Medulla oblongata (tissue), 1 donor: Measurements from ENCODE around the gene C15orf39.
"Not testable (repeated sequence)": the region's sequence is repeated elsewhere in the genome, so short reads cannot be mapped to it uniquely, and the experiment has no call there.

Experiments
- DNase-seq: peaks from one replicate; pipeline ENCODE4 v3.0.0-alpha.2; 2015; ENCODE audit errors: extremely low spot score

The C15orf39 gene

DNA sequence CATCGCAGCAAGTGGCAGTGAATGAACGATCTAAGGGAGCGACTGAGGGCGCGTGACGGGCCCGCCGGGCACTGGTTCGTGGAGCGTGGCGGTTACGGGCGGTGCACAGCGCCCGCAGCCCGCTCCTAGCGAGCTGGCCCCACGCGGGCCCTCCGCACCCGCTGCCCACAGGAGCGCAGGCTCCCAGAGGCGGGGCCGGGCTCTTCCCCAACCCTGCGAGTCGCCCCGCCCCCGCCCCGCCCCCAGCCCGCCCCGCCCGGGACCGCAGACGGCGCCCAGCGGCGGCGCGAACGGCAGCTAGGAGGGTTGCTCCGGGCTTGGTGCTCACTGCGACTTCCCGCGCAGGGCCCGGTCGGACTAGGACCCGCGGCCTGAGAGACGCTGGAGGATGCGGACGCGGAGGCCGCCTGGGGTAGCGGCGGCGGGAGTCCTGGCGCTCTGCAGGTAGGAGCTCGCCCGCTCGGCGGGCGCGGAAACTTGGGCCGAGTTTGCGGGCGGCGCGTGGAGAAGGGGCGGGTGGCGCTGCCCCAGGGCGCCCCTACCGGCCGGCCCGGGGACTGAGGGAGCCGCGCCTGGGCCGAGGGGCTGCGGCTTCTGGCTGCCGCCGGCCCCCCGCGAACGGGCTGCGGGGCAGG, at the start of gene C15orf39:
C15orf39 (plus strand) TSS at position 267 of the 635 bp plus-strand sequence. CDS start 4,167 bp downstream, outside the sequence.
- DNase-seq: peak; percentile 75

DNA sequence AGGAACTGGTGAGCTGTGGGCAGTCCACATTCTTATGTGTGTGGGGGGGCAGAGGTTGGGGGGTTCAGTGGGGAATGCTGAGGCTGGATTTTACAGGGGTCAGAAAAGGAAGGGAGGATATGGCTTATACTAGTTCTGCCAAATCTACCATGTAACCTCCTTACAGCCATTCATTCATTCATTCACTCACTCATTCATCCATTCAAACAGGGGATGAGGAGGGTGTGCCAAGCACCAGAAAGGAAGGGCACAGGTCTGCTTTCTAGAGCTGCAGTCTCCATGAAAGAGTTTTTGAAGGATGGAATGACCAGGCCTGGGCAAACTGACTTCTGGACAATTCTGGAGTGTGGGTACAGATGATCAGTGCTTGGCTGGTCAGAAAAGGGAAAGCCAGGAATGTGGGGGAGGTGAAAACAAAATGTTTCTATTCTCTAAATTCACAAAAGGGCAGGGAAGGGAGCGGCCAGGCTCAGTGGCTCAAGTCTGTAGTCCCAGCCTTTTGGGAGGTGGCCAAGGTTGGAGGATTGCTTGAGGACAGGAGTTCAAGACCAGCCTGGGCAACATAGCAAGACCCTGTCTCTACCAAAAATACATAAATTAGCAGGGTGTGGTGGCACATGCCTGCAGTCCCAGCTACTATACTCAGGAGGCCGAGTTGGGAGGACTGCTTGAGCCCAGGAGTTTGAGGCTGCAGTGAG, 49.2 kb upstream of the C15orf39 start:
- DNase-seq: no peak

DNA sequence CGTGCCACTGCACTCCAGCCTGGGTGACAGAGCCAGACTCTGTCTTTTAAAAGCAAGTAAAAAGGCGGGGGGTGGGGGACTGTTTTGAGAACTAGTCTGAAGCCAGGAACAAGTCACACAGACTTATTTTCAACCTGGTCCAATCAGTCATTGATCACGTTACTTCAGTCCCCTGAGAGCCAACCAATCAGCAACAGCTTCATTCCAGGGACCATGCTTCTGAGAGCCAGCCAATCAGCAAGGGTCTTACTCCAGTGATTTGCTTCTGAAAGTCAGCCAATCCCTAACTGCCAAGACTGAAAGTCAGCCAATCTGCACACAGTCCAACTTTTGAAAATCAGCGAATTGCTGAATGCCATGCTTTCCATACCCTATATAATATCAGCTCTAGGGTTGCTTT, 48.6 kb upstream of the C15orf39 start:
- DNase-seq: peak; percentile 60

DNA sequence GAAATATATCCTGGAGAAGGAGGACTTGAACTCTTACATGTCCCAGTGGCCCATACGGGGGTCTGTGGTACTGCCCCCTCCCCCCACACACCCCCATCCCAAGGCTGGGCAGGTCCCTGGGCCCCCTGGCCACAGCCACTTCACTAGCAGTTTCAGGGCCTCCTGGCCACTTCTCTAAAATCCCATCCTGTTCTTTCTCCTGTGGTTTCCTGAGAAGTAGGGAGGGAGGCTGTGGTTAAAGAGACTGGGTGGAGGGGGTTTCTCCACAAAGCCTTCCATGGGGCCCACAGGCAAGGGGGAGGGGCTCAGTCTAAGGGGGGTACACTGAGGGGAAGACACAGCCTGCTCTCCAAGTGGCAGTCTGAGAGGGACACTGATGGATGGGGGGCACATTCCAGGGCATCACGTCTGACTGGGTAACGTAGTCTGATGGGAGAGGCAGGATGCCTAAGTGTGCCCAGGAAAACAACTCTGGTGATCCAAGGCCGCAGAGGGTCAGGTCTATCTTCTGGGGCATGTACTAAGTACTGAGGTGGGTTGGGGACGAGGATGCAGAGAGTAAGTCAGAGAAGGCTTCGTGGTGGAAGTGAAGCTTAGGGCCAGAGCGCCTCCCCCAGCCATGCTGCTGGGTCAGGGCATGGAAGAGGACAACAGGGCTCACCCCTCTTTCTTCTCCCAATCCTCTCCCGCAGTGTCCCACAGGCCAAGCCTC, 48.0 kb upstream of the C15orf39 start:
- peak; percentile 33 for DNase-seq

DNA sequence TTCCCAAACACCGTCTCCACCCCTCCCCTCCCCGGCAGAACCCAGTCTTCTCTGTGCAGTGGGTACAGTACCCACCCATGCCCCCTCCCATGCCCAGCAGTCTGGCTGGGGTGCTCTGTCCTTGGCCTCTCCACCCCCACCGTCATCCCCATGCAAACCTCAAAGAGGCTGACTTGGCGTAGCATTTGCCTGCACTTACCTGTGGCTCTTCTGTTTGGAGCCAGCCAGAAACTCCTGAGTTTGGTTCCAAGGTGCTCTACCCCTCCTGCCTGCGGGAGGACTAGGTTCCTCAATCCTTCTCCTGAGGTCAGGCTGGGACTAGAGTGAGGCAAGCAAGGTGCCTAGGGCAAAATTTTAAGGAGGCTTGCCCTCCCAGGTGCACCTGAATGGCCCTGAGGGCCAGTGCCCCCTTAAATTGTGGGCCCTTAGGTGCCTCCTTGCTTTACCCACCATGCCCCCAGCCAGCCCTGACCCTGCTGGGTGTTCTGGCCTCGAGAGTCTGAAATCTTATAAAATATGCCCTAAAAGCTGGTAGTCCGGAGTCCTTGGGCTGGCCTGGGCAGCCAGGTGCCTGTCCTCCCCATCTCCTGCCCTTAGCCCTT, 47.1 kb upstream of the C15orf39 start:
- DNase-seq: no peak

DNA sequence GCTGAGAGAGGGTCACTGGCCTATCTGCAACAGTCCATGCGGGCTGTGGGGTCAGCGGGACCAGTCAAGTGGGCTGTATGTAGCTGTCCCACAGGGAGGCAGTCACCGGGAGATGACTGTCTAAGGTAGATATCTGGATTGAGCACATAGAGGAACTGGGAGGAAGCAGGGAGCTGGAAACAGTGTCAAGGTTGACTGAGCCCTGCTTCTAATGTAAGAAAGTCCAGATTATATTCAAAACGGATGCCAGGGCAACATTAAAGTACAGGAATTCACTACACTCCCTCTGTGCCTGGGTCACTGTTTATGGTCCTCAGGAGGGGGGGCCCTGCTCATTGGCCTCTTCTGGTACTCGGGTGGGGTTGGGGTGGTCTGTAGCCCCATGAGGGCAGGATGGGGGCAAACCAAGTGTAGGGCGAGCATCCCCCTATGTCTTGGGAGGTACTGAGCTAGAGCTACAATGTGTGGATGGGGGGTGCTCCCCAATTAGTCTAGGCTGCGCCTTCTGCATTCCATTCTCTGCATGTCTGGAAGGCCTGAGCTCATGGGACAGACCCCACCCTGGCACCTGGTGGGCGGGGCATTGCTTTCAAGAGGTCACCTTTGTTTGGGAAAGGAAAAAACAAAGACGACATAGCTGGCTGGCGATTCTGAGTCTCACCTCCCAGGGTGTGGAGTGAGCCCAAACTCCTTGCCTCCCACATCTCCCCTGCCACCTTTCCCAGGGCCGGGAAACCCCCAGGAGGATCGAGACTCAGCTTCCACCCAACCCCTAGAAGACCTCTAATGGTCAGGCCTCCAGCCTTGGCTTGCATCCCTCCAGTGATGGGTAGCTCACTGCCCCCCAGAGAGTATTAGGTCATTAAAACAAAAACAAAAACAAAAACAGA, 45.1 kb upstream of the C15orf39 start:
- no peak for DNase-seq

DNA sequence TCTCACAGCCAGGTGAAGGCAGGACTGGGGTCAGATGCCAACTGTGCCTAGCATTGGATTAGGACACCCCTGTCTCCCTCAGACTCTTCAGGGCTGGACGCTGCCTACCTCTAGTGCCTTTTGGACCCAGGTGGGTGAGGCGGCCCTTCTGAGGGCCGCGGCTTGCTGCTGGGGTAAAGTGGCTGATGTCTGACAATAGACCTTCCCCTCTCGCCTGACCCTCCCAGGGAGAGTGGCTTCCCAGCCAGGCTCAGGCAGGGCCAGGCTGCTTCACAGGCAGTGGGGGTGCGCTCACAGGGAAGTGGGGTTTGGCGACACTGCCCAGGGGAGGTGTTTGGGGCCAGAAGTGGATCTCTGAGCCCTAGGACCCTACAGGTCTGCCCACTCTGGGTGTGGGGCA, 43.3 kb upstream of the C15orf39 start:
- no peak for DNase-seq

DNA sequence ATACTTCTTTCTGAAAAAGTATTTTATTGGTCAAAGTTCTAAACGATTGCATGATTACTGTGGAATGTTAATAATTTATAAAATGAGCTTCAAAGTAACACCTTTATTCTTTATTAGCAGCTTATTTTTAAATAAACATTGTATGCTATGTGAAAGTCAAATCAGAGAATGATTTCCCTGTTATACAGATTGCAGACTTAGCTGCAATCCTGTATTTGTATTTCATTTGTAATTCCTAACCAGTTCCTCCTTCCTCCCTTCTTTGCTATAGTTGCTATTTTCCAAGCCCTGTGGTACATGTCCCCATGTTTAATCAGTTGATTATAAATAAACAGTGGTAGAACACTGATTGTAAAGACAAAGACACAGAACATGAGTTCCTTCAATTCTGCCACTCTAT, 42.4 kb upstream of the C15orf39 start:
- no peak for DNase-seq

DNA sequence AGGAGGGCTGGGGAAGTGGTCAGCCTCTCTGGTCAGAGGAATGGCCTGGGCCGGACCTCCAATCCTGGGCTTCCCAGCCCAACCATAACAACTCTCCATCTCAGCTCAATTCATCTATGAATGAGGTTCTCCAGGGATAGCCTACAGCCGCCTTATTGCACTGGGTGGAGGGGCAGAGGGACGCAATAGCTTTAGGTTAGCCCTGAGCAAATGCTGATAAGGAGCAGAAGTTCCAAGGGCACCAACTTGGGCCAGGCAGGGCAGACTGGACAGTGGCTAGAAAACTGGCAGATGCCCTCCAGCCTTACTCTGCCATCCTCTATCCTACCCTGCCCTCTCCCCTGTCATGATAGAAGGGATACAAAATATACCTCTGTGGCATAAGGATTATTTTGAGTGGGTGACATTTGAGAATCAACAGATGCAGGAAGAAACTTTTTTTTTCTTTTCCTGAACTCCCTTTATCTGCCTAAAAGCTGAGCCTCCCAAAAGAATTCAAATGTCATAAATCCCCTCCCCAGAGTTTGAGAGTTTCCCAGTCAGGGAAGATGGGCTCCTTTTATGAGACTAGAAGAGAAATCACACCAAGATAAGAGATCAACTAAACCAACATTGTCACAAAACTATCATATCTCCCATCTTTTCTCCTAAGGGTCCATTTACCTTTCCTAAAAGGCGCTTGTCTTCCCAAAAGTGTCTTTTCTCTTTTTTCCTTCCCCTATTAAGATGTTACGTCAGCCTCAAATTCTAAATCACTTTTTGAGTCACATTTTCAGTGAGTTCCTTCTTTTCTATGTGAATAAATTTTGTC, 40.4 kb upstream of the C15orf39 start:
- DNase-seq: no peak

DNA sequence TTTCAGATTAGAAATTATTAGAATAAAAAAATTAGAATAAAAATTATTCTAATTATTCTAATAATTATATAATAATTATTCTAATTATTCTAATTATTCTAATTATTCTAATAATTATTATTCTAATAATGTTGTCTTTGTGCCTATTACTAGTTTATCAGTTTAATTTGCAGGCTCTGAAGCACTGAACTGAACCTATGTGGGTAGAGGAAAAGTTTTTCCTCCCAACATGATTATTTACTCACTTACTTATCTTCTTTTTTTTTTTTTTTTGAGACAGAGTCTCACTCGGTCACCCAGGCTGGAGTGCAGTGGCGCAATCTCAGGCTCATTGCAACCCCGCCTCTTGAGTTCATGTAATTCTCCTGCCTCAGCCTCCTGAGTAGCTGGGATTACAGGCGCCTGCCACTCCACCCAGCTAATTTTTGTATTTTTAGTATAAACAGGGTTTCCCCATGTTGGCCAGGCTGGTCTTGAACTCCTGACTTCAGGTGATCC, 39.7 kb upstream of the C15orf39 start:
- DNase-seq: no peak

DNA sequence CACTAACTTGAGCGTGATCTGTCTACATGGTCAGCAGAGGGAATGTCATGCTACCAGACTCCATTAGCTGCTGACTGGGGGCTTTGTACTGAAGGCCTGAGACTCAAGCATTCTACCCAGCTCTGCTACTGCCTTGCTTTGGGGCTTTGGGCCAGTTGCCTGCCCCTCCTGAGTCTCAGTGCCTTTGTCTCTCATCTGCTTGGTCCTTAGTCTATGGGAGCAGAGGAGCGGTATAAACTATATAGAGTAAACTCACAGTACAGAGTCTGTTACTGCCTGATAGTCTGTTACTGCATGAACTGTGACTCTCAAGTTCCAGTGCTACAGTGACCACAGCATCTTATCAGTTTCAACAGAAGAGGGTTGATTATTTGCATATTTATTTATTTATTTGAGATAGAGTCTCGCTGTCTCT, 38.5 kb upstream of the C15orf39 start:
- DNase-seq: no peak

DNA sequence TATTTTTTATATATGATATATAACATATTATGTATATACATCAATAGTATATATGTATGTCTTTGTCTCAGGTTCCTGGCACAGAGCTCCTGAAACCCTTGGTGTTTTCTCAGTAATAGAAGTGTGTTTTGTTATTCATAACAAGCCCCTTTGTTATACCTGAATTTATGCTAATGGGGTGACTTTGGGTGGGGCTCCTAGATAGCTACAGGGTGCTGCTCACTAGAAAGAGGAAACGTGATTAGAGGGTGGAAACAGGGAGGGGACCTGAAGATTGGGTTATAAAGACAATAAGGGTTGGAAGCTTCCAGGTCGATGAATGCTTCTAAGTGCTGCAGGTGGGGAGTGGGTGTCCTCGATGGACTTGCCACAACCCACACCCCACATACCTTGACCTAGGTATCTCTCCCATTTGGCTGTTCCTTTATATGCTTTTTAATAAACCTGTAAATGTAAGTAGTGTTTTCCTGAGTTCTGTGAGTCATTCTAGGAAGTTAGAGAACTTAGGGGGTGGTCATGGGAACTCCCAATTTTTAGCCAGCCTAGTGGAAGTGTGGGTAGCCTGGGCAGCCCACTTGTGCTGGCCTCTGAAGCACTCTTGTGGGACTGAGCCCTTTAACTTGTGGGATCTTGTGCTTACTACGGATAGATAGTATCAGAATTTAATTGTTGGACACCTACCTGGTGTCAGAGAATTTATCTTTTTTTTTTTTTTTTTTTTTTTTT, 36.9 kb upstream of the C15orf39 start:
- no peak for DNase-seq

DNA sequence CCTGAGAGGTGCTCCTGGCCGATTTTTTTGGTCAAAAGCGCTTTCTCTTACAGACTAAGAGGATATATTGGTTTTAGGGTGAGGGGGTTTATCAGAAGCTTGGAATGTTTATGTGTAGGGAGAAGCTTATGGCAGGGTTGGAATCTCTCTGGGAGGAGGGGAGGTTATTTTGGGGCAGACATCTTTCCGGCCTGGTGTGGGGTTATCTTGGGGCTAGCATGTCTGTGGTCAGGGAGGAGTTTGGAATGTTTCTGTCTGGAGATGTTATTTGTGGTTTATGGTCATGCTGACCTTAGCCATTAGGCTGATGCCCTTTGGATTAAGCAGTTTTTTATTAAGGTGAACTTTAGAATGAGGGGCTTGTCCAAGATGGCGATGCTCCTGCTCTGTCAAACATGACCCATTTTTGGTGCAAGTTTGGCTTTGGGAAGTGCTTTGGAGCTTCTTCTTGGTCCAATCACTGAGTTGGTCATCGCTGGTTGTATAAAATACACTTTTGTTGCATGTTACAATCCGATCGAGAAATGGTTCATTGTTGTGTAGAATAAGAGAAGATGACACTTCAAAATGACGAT, 35.1 kb upstream of the C15orf39 start:
- DNase-seq: not testable (repeated sequence)

DNA sequence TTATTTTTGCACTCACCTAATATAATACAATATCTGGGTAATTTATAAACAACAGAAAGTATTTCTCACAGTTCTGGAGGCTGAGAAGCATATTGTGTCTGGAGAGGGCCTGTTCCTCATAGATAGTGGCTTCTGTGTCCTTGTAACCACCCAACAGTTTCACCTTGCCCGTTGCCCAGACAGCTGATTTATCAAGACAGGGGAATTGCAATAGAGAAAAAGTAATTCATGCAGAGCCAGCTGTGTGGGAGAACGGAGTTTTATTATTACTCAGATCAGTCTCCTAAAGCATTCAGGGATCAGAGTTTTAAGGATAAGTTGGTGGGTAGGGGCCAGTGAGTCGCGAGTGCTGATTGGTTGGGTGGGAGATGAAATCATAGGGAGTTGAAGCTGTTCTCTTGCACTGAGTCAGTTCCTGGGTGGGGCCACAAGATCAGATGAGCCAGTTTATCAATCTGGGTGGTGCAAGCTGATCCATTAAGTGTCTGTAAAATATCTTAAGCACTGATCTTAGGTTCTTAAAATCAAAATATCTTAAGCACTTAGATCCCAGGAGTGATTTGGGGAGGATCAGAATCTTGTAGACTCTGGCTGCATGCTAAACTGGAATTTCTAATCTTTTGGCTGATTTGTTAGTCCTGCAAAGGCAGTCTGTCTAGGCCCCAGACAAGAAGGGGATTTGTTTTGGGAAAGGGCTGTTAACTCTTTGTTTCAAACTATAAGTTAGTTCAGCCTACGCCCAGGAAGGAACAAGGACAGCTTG, 33.9 kb upstream of the C15orf39 start:
- DNase-seq: no peak

DNA sequence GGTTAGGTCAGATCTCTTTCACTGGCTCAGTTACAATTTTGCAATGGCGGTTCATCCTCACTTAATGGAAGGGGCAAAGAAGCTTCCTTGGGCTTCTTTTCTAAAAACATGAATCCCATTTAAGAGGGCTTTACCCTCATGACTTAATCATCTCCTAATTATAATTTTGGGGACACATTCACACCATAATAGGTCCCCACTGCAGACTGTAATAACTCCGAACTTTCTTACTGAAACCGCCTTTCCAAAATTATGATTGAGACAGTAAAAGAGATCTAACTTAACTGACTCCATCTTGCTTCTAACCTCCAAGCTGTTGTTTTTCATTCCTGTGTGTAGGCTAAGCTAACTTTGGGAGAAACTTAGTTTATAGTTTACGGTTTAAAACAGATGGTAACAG, 33.3 kb upstream of the C15orf39 start:
- DNase-seq: no peak

DNA sequence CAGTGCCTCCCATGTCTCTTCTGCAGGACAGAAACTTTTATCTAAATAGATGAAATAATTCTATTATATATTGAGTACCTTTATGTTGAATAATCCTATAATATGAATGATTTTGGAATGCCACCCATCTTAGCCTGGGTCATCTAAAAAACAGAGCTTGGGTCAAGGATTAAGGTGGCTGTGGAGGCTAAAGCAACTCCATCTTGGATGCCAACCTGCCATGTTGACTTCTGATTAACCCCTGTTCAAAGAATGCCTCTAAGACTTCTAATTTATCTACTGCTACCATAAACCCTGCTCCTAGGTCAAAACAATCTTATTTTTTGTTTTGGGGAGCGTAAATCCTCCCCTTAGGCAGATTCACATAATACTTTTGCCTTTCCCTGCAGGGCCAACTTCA, 31.5 kb upstream of the C15orf39 start:
- no peak for DNase-seq

DNA sequence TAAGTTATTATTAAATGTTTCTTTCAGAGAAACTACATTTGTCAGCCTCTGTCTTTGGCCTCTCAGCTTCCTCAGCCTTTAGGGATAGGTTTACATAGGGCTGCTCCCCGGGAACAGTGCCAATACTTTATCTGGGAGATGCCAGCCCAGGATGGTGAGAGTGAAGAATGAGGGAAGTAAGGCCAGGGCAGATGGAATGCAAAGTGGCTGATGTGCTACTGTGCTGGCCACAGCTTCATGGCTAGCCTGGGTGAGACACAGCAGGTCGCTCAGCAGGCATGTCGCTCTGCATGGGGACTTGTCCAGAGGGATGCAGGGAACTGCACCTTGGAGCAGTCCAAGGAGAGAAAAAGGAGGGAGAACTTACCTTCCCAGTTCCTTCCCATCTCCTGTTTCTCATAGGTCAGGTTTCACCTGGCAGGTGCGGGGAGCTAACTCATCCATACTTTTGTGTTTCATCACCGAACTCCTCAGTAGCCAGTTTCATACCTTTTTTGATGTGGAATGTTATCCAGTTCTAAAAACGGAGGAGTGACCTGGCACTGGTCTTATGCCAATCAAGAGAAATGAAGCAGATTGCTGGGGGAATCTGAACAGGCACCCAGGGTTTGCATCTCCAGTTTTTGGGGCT, 30.9 kb upstream of the C15orf39 start:
- no peak for DNase-seq

DNA sequence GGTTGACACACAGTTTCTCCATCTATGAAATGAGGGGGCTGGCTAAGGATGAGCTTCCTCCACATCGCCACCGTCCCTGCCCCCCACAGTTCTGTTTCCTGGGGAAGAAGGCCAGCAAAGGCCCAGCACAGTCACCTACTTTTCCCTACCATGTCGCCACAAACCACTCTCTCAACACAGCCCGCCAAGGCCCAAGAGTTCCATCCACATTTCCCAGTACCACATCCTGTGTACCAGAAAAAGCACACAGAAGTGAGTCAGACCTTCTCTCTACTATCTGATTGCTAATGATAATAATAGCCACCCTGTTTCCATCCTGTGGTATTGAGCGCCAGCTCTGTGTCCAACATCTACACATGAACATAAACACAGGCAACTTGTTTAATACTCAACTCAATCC, 30.3 kb upstream of the C15orf39 start:
- DNase-seq: no peak
